PC-3 (cell line): ENCODE measurements around the gene RAPGEF4.

Source experiments
- EZH2 ChIP-seq: fragments of 300-600 bp; sonication (generic); IDR thresholded peaks from one replicate; pipeline ENCODE4 v1.6.1; 2017; ENCODE audit warnings: antibody characterized with exemption, mild to moderate bottlenecking, low read length; ENCODE audit not compliant: unreplicated experiment
- EZH2phosphoT487 ChIP-seq: fragments of 300-600 bp; sonication (generic); IDR thresholded peaks from 2 replicates; pipeline ENCODE4 v1.6.1; 2018; ENCODE audit warnings: mild to moderate bottlenecking, antibody characterized with exemption, low read length, borderline replicate concordance
- TF ChIP-seq, protein P1 (sequence below): fragments of 300-600 bp; sonication (generic); conservative IDR thresholded peaks from 2 replicates; pipeline ENCODE4 v1.5.1; 2017; ENCODE audit warnings: antibody characterized with exemption, low read depth, mild to moderate bottlenecking, low read length

DNA sequence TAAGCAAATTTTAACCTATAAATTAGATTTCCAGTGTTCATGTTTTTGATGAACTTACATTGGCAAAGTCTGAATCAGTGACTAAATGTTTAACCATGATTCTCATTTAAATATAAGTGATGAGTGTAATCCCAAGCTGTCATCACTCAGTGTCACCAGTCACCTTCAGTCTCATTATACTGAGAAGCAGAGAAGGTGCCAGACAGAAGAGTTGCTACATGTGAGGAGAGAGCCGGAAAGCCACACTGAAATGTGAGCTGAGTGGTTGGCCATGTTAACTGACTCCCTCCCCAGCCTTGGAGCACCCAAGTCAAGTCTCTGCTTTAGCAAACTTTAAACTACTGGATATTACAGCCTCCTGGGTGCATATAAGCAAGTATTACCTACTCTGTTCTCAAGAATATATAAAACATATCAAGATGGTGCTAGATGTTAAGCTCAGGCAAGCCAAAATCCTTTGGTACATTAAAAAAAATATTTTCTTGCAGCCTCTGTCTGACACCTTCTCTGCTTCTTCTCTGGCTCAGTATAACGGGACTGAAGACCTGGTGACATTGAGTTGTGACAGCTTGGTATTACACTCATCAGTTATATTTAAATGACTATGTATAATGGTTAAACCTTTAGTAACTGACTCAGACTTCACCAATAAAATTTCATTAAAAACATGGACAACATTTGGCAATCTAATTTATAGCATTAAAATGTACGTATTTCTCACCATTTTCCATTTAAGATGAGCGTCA, 264.2 kb downstream of the RAPGEF4 start:
- TF ChIP-seq, protein P1, sequence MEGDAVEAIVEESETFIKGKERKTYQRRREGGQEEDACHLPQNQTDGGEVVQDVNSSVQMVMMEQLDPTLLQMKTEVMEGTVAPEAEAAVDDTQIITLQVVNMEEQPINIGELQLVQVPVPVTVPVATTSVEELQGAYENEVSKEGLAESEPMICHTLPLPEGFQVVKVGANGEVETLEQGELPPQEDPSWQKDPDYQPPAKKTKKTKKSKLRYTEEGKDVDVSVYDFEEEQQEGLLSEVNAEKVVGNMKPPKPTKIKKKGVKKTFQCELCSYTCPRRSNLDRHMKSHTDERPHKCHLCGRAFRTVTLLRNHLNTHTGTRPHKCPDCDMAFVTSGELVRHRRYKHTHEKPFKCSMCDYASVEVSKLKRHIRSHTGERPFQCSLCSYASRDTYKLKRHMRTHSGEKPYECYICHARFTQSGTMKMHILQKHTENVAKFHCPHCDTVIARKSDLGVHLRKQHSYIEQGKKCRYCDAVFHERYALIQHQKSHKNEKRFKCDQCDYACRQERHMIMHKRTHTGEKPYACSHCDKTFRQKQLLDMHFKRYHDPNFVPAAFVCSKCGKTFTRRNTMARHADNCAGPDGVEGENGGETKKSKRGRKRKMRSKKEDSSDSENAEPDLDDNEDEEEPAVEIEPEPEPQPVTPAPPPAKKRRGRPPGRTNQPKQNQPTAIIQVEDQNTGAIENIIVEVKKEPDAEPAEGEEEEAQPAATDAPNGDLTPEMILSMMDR = no peak
- TF ChIP-seq EZH2 (no peak), EZH2phosphoT487 (no peak)
